Ishikawa (cell line): ENCODE results near the gene C16orf74.

Source experiments
- CEBPB ChIP-seq: IDR thresholded peaks from 2 replicates; pipeline ENCODE4 v1.6.1; 2012
- CREB1 ChIP-seq: IDR thresholded peaks from 2 replicates; pipeline ENCODE4 v1.6.1; 2012; ENCODE audit warnings: low read depth
- EGR1 ChIP-seq: IDR thresholded peaks from 2 replicates; pipeline ENCODE4 v1.6.1; 2012
- EP300 ChIP-seq: IDR thresholded peaks from 2 replicates; pipeline ENCODE4 v1.6.1; 2012; ENCODE audit warnings: borderline replicate concordance
- FOXM1 ChIP-seq: IDR thresholded peaks from 2 replicates; pipeline ENCODE4 v1.6.1; 2012; ENCODE audit warnings: low read depth, borderline replicate concordance
- NFIC ChIP-seq: IDR thresholded peaks from 2 replicates; pipeline ENCODE4 v1.6.1; 2012
- RAD21 ChIP-seq: IDR thresholded peaks from 2 replicates; pipeline ENCODE4 v1.6.1; 2012; ENCODE audit warnings: low read depth
- TAF1 ChIP-seq: IDR thresholded peaks from 2 replicates; pipeline ENCODE4 v1.6.1; 2012; ENCODE audit warnings: low read depth, mild to moderate bottlenecking
- TCF12 ChIP-seq: IDR thresholded peaks from 2 replicates; pipeline ENCODE4 v1.6.1; 2012; ENCODE audit warnings: low read depth
- TEAD4 ChIP-seq: IDR thresholded peaks from 2 replicates; pipeline ENCODE4 v1.6.1; 2012
- USF1 ChIP-seq: IDR thresholded peaks from 2 replicates; pipeline ENCODE4 v1.6.1; 2012
- YY1 ChIP-seq: IDR thresholded peaks from 2 replicates; pipeline ENCODE4 v1.6.1; 2012; ENCODE audit warnings: low read depth
- ZBTB7A ChIP-seq: IDR thresholded peaks from 2 replicates; pipeline ENCODE4 v1.6.1; 2012; ENCODE audit warnings: low read depth
- TF ChIP-seq, protein P1 (sequence below): IDR thresholded peaks from 2 replicates; pipeline ENCODE4 v1.6.1; 2012
- TF ChIP-seq, protein P2 (sequence below): IDR thresholded peaks from 2 replicates; pipeline ENCODE4 v1.6.1; 2012; ENCODE audit warnings: low read depth, mild to moderate bottlenecking

Gene C16orf74

DNA sequence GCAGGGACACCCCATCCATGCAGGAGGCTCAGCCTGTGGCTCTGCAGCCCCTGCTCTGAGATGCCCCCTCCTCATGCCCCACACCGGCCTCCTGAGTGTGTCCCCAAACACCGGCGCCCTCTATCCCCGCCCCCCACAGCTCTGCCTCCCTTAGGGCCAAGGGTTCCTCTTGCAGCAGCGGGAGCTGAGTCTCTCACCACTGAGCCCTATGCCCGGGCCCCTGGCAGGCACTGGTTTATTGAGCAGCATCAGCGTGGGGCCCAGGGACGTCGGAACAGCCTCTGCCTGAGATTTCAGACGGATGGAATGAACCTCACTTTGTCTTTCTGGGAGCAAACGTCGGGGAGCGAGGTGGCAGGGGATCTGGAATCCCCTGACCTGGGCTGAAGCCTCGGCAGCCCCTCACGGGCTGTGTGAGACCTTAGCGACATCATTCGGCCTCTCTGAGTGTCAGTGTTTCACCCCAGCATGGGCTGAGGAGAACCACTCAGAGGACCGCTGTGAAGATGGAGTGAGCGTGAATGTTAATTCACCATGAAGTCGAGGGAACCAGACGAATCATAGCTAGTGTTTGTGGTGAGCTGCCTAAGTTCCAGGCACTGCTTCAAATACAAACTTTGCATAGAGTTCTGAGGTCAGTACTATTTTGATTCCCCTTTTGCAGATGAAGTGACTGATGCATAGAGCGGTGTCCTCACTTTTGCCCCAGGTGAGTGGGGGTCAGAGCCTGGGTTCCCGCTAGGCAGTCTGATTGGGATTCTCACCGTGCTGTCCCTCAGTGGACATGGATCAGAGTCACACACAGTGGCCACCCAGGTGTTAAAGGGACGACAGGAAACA is 5.3 kb upstream of the C16orf74 start:
- TF ChIP-seq EP300, result no peak
- no peak for TF ChIP-seq CEBPB
- TF ChIP-seq, protein P1, sequence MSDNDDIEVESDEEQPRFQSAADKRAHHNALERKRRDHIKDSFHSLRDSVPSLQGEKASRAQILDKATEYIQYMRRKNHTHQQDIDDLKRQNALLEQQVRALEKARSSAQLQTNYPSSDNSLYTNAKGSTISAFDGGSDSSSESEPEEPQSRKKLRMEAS, result no peak
- no peak for TF ChIP-seq RAD21
- no peak for TF ChIP-seq TEAD4
- no peak for TF ChIP-seq TCF12
- TF ChIP-seq, protein P2, sequence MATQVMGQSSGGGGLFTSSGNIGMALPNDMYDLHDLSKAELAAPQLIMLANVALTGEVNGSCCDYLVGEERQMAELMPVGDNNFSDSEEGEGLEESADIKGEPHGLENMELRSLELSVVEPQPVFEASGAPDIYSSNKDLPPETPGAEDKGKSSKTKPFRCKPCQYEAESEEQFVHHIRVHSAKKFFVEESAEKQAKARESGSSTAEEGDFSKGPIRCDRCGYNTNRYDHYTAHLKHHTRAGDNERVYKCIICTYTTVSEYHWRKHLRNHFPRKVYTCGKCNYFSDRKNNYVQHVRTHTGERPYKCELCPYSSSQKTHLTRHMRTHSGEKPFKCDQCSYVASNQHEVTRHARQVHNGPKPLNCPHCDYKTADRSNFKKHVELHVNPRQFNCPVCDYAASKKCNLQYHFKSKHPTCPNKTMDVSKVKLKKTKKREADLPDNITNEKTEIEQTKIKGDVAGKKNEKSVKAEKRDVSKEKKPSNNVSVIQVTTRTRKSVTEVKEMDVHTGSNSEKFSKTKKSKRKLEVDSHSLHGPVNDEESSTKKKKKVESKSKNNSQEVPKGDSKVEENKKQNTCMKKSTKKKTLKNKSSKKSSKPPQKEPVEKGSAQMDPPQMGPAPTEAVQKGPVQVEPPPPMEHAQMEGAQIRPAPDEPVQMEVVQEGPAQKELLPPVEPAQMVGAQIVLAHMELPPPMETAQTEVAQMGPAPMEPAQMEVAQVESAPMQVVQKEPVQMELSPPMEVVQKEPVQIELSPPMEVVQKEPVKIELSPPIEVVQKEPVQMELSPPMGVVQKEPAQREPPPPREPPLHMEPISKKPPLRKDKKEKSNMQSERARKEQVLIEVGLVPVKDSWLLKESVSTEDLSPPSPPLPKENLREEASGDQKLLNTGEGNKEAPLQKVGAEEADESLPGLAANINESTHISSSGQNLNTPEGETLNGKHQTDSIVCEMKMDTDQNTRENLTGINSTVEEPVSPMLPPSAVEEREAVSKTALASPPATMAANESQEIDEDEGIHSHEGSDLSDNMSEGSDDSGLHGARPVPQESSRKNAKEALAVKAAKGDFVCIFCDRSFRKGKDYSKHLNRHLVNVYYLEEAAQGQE, result no peak
- no peak for TF ChIP-seq ZBTB7A
- TF ChIP-seq YY1, result no peak
- TF ChIP-seq NFIC, result no peak
- TF ChIP-seq FOXM1, result no peak
- TF ChIP-seq EGR1, result no peak
- TF ChIP-seq TAF1, result no peak
- no peak for TF ChIP-seq USF1
- no peak for TF ChIP-seq CREB1

- TF ChIP-seq TEAD4 (no peak), CEBPB (no peak), RAD21 (no peak), USF1 (no peak), ZBTB7A (no peak), FOXM1 (no peak), EP300 (no peak), TAF1 (no peak), NFIC (no peak), CREB1 (no peak), TCF12 (no peak), YY1 (no peak), EGR1 (no peak)
- TF ChIP-seq, protein P2, result no peak
These were observed 3.5 kb upstream of the C16orf74 start for GRCh38 chr16:85754413-85754812.

DNA sequence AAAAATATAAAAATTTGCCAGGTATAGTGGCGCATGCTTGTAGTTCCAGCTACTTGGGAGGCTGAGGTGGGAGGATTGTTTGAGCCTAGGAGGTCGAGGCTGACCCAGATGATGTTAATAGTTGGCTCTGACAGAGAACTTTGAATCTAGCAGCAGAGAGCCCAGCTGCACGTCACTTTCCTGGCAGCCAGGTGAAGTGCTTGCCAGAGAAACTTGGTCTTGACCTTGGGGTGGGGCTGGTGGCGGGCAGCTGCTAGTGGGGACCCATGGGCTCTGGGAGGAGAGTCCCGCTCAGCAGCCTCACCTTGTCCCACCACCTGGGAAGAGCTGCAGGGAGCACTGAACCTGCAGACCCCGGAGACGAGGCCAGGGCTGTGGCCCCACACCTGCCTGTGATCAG is 3.1 kb upstream of the C16orf74 start:
- no peak for TF ChIP-seq YY1
- no peak for TF ChIP-seq TCF12
- TF ChIP-seq CREB1, result no peak
- TF ChIP-seq FOXM1, result no peak
- no peak for TF ChIP-seq TAF1
- TF ChIP-seq, protein P1, result no peak
- no peak for TF ChIP-seq USF1
- TF ChIP-seq TEAD4, result no peak
- TF ChIP-seq ZBTB7A, result no peak
- TF ChIP-seq, protein P2, result no peak
- TF ChIP-seq EP300, result no peak
- TF ChIP-seq RAD21, result no peak
- no peak for TF ChIP-seq NFIC
- TF ChIP-seq EGR1, result no peak
- no peak for TF ChIP-seq CEBPB

GRCh38 chr16:85753559-85753958 is 2.7 kb upstream of the C16orf74 start:
- TF ChIP-seq EGR1, result no peak
- 0 out of 2 replicates have a peak, but pooled peaks have one; percentile 25 for TF ChIP-seq TCF12
- TF ChIP-seq CEBPB, result 0 out of 2 replicates have a peak, but pooled peaks have one; percentile 21
- TF ChIP-seq TEAD4, result no peak
- TF ChIP-seq ZBTB7A, result no peak
- peak; percentile 22; the same call in 1 of the 2 replicates for TF ChIP-seq EP300
- no peak for TF ChIP-seq RAD21
- TF ChIP-seq USF1, result no peak
- no peak for TF ChIP-seq FOXM1
- TF ChIP-seq NFIC, result 0 out of 2 replicates have a peak, but pooled peaks have one; percentile 43
- TF ChIP-seq, protein P1, result no peak
- TF ChIP-seq YY1, result no peak
